PC-3 (cell line): Measurements from ENCODE around the gene CDX2. TPM values are rescaled to one million over a fixed set of nuclear protein-coding genes. Genes with fewer than 3 reads are reported as not detected.

Experiments
- ATAC-seq: fragments of 200-7000 bp; cut with Tn5 transposase; 2 replicates; pipeline ENCODE4 v1.9.1; 2020; ENCODE audit warnings: mild to moderate bottlenecking, moderate library complexity
- BruUV-seq: library from RNA; stranded (reverse); fragments of 400-500 nt; replicated peaks from 2 replicates; lab custom pipeline; 2021; lab: Mats Ljungman, UMichigan
- CTCF ChIA-PET: fragments of 300-600 bp; sonication (Branson Sonifier 250); formaldehyde crosslinking; loops from one replicate; lab custom pipeline; 2022; ENCODE audit warnings: antibody characterized with exemption; lab: Charles Lee
- POLR2A ChIA-PET: fragments of 300-600 bp; sonication (Branson Sonifier 250); formaldehyde crosslinking; loops from one replicate; lab custom pipeline; 2022; ENCODE audit warnings: antibody characterized with exemption; ENCODE audit not compliant: unreplicated experiment; lab: Charles Lee
- DNase-seq: peaks from one replicate; pipeline ENCODE4 v3.0.0-alpha.2; 2015
- H2AFZ ChIP-seq: fragments of 300-600 bp; sonication (generic); 2 replicates; pipeline ENCODE4 v1.6.0; 2016; ENCODE audit warnings: antibody characterized with exemption, low read length
- H3F3A ChIP-seq: fragments of 300-600 bp; sonication (generic); one replicate; pipeline ENCODE4 v1.6.0; 2017; ENCODE audit warnings: antibody characterized with exemption, low read length, control low read depth, mild to moderate bottlenecking; ENCODE audit not compliant: unreplicated experiment
- H3K27ac ChIP-seq: fragments of 300-600 bp; sonication (generic); 2 replicates; pipeline ENCODE4 v1.5.1; 2016; ENCODE audit warnings: mild to moderate bottlenecking, low read length
- H3K27me3 ChIP-seq: fragments of 300-600 bp; sonication (generic); 2 replicates; pipeline ENCODE4 v1.6.1; 2016; ENCODE audit warnings: low read length, mixed read lengths
- H3K36me3 ChIP-seq: fragments of 300-600 bp; sonication (generic); 2 replicates; pipeline ENCODE4 v1.6.1; 2016; ENCODE audit warnings: low read depth, mixed run types, low read length, mixed read lengths
- H3K4me1 ChIP-seq: fragments of 300-600 bp; sonication (generic); 2 replicates; pipeline ENCODE4 v1.5.1; 2016; ENCODE audit warnings: low read length; ENCODE audit not compliant: insufficient read depth
- H3K4me2 ChIP-seq: fragments of 300-600 bp; sonication (generic); 2 replicates; pipeline ENCODE4 v1.6.0; 2016; ENCODE audit warnings: low read length
- H3K4me3 ChIP-seq: fragments of 300-600 bp; sonication (generic); 2 replicates; pipeline ENCODE4 v1.5.1; 2016; ENCODE audit warnings: mild to moderate bottlenecking, low read length, mixed read lengths
- H3K79me2 ChIP-seq: fragments of 300-600 bp; sonication (generic); 2 replicates; pipeline ENCODE4 v1.6.1; 2017; ENCODE audit warnings: low read length, mixed read lengths
- H3K9ac ChIP-seq: fragments of 300-600 bp; sonication (generic); 2 replicates; pipeline ENCODE4 v1.6.0; 2016; ENCODE audit warnings: mild to moderate bottlenecking, low read length
- H3K9me2 ChIP-seq: fragments of 300-600 bp; sonication (generic); replicated peaks from 2 replicates; pipeline ENCODE4 v1.6.1; 2016; ENCODE audit warnings: mixed run types, low read length, mixed read lengths
- H3K9me3 ChIP-seq: fragments of 300-600 bp; sonication (generic); 2 replicates; pipeline ENCODE4 v1.6.1; 2016; ENCODE audit warnings: low read length, mixed read lengths
- H4K20me1 ChIP-seq: fragments of 300-600 bp; sonication (generic); 2 replicates; pipeline ENCODE4 v1.6.1; 2016; ENCODE audit warnings: low read length, mixed read lengths
- CTCF ChIP-seq: fragments of 300-600 bp; sonication (generic); conservative IDR thresholded peaks from 2 replicates; pipeline ENCODE4 v1.5.1; 2017; ENCODE audit warnings: antibody characterized with exemption, low read depth, mild to moderate bottlenecking, low read length
- EZH2 ChIP-seq: fragments of 300-600 bp; sonication (generic); IDR thresholded peaks from one replicate; pipeline ENCODE4 v1.6.1; 2017; ENCODE audit warnings: antibody characterized with exemption, mild to moderate bottlenecking, low read length; ENCODE audit not compliant: unreplicated experiment
- EZH2phosphoT487 ChIP-seq: fragments of 300-600 bp; sonication (generic); IDR thresholded peaks from 2 replicates; pipeline ENCODE4 v1.6.1; 2018; ENCODE audit warnings: mild to moderate bottlenecking, antibody characterized with exemption, low read length, borderline replicate concordance
- intact Hi-C: fragments of 100-400 bp; cut with micrococcal nuclease; formaldehyde crosslinking; loops from 2 replicates; pipeline ENCODE4 v1.9.0; 2023
- total RNA-seq: library from RNA; depleted of rRNA; stranded (reverse); fragments of >200 nt; gene quantifications from 2 replicates; pipeline ENCODE4 v1.2.3, GENCODE V29; 2014; rRNA removed

CDX2 gene
- total RNA-seq, 1 experiment from 2014 or later = 0.62 TPM

DNA sequence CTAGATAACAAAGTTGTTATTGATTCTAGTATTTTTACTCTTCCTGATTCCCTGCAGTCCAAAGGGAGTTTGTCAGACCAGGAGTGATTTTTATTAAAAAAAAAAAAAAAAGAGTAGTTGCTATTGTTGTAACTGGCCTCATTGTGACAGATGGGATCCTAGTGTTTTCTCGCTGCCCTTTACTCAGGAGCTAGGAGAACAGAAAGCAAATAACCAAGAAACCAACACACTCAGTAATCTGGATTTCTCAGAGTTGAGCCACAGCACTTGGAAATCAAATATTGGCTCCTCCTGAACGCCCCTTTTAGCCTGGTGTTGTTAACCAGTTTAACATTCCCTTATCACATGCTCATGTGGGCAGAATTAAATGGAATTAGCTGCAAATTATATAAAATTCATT lies 57.6 kb downstream of the CDX2 start:
- POLR2A ChIA-PET = no interaction called here

More for the DNA sequence above, 57.6 kb downstream of the CDX2 start:
- DNase-seq (no peak), ATAC-seq (no peak)
- CTCF ChIA-PET = no interaction called here
- TF ChIP-seq EZH2 = no peak
- TF ChIP-seq EZH2phosphoT487 = no peak
- TF ChIP-seq CTCF = no peak
- no peak overlapping the region for H3K9ac ChIP-seq
- peaks cover 22% of the 10 kb centered on the region for H3K4me1 ChIP-seq
- no TSS peak for BruUV-seq
- no peak overlapping the region for H3K4me3 ChIP-seq
- no peak overlapping the region for H2AFZ ChIP-seq
- H3K27me3 ChIP-seq = peaks cover 26% of the 10 kb centered on the region; the same call in 1 of the 2 replicates
- H4K20me1 ChIP-seq = no peaks in the 10 kb centered on the region
- H3K79me2 ChIP-seq = no peaks in the 10 kb centered on the region
- H3K4me2 ChIP-seq = no peak overlapping the region
- H3F3A ChIP-seq = no peaks in the 10 kb centered on the region
- no peak overlapping the region for H3K27ac ChIP-seq
- H3K36me3 ChIP-seq = no peaks in the 10 kb centered on the region
- H3K9me3 ChIP-seq = no peaks in the 10 kb centered on the region
- intact Hi-C loops = no loop called here
- H3K9me2 ChIP-seq = no peaks in the 10 kb centered on the region

Other genes starting within 250 kb of the CDX2 start
- not detected in 2 replicates for gene GSX1, start 176.8 kb downstream of the CDX2 start, total RNA-seq
- 0.17 TPM in 1 of 2 replicates, not detected in the other for gene PDX1, start 49.3 kb downstream of the CDX2 start, total RNA-seq
- gene URAD, start 19.4 kb upstream of the CDX2 start, total RNA-seq = not detected in 2 replicates
- gene FLT3, start 131.3 kb upstream of the CDX2 start, total RNA-seq = not detected in 2 replicates
- 14.6 and 21.8 TPM in 2 replicates for gene PAN3, start 169.2 kb upstream of the CDX2 start, total RNA-seq